Sigmoid colon (tissue), 7 donors: ENCODE data around the gene ZNF485. TPM values are rescaled to one million over a fixed set of nuclear protein-coding genes. Genes with fewer than 3 reads are reported as not detected.

Experiments
- DNase-seq: peaks from one replicate; pipeline ENCODE4 v3.0.0-alpha.2; 2019
- H3K27ac ChIP-seq, 4 donors: fragments of 200-600 bp; sonication (generic); one replicate each; pipeline ENCODE4 v1.5.1; 2016 to 2019; ENCODE audit warnings: mild to moderate bottlenecking in 1 of 4
- H3K27me3 ChIP-seq, 3 donors: fragments of 200-600 bp; sonication (generic); one replicate each; pipeline ENCODE4 v1.5.1; 2019; ENCODE audit warnings: mild to moderate bottlenecking in 1 of 3
- H3K36me3 ChIP-seq, 4 donors: fragments of 200-600 bp; sonication (generic); one replicate each; pipeline ENCODE4 v1.5.1; 2016 to 2019
- H3K4me1 ChIP-seq, 4 donors: fragments of 200-600 bp; sonication (generic); one replicate each; pipeline ENCODE4 v1.5.1; 2017 to 2019
- H3K4me3 ChIP-seq, 4 donors: fragments of 200-600 bp; sonication (generic); one replicate each; pipeline ENCODE4 v1.5.1; 2017 to 2019; ENCODE audit warnings: mild to moderate bottlenecking in 2 of 4, moderate library complexity in 1 of 4
- H3K9me3 ChIP-seq, 4 donors: fragments of 200-600 bp in 3 of 4; sonication (generic) in 3 of 4; one replicate each; pipeline versions ENCODE4 v1.5.1 to v1.6.1; 2013 to 2019
- EP300 ChIP-seq, 4 donors: sonication (generic); formaldehyde crosslinking; IDR thresholded peaks; one replicate each; pipeline ENCODE4 v1.6.1; 2017; ENCODE audit warnings: antibody characterized with exemption in 4 of 4
- POLR2A ChIP-seq, 2 donors: fragments of 450-650 bp; IDR thresholded peaks; one replicate each; pipeline ENCODE4 v1.6.1; 2016; ENCODE audit warnings: antibody characterized with exemption in 2 of 2, mild to moderate bottlenecking in 2 of 2, moderate library complexity in 2 of 2
- POLR2AphosphoS5 ChIP-seq, 4 donors: sonication (generic); formaldehyde crosslinking; IDR thresholded peaks; one replicate each; pipeline ENCODE4 v1.6.1; 2017; ENCODE audit warnings: antibody characterized with exemption in 4 of 4
- WGBS, 2 donors: extraction: QIAGEN DNeasy Blood & Tissue Kit; methylation state at CpG; one replicate each; pipeline ENCODE4 v1.1.7; 2013; 5-methylcytosine and 5-hydroxymethylcytosine counted together
- intact Hi-C: fragments of 100-400 bp; cut with DNase I; formaldehyde crosslinking; loops from one replicate; pipeline ENCODE4 v1.15.1; 2023
- polyA plus RNA-seq, 3 donors: library from polyadenylated mRNA; stranded (reverse); fragments of 200-250 nt; gene quantifications; one replicate each; pipeline ENCODE4 v1.2.3, GENCODE V29; 2013
- total RNA-seq, 4 donors: library from RNA; depleted of rRNA; stranded (reverse); fragments of >200 nt; gene quantifications; one replicate each; pipeline ENCODE4 v1.1.0, GENCODE V29; 2016
- TF ChIP-seq, protein P1 (sequence below), 4 experiments: fragments of 450-650 bp in 3 of 4; fragments of 200-600 bp in 1 of 4; IDR thresholded peaks; one replicate each; pipeline ENCODE4 v1.5.1; 2016 to 2019; ENCODE audit warnings: antibody characterized with exemption in 4 of 4, mild to moderate bottlenecking in 3 of 4, moderate library complexity in 2 of 4
- donor health status: healthy with polysubstance abuse.
- donor health status: Bipolar disorder and iron deficiency.
- donor health status: healthy.

Gene ZNF485
- total and polyA plus RNA-seq, 7 donors: 0.46 to 3.8 (median 2.5) TPM

DNA sequence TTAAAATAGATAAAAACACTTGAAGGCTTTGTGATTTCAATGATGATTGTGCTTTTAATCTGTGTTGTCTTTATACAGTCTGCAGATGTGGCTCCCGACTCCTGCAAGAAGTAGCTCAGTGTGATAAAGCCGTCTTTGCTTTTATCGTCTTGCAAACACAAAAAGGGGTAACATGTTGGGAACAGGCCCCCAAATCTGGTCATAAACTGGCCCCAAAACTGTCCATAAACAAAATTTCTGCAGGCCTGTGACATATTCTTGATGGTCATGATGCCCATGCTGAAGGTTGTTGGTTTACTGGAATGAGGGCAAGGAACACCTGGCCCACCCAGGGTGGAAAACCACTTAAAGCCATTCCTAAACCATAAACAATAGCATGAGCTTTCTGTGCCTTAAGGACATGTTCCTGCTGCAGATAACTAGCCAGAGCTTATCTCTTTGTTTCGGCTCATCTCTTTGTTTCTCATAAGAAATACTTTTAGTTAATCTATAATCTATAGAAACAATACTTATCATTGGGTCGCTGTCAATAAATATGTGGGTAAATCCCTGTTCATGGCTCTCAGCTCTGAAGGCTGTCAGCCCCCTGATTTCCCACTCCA lies 14.8 kb upstream of the ZNF485 start:
- TF ChIP-seq EP300 (IDR thresholded peaks at IDR 0.05) (no peak), POLR2AphosphoS5 (IDR thresholded peaks at IDR 0.05) (no peak), POLR2A (IDR thresholded peaks at IDR 0.05) (no peak)
- TF ChIP-seq, protein P1, sequence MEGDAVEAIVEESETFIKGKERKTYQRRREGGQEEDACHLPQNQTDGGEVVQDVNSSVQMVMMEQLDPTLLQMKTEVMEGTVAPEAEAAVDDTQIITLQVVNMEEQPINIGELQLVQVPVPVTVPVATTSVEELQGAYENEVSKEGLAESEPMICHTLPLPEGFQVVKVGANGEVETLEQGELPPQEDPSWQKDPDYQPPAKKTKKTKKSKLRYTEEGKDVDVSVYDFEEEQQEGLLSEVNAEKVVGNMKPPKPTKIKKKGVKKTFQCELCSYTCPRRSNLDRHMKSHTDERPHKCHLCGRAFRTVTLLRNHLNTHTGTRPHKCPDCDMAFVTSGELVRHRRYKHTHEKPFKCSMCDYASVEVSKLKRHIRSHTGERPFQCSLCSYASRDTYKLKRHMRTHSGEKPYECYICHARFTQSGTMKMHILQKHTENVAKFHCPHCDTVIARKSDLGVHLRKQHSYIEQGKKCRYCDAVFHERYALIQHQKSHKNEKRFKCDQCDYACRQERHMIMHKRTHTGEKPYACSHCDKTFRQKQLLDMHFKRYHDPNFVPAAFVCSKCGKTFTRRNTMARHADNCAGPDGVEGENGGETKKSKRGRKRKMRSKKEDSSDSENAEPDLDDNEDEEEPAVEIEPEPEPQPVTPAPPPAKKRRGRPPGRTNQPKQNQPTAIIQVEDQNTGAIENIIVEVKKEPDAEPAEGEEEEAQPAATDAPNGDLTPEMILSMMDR (IDR thresholded peaks at IDR 0.05): no peak
- 89 to 92% methylated on average over 5 of the region's 5 CpGs for WGBS, 2 donors
- peaks cover 0 to 3% (median 0%) of the 10 kb centered on the region in 4 donors for H3K9me3 ChIP-seq
- no peak overlapping the region for H3K4me3 ChIP-seq
- intact Hi-C loops: no loop called here
- no peaks in the 10 kb centered on the region for H3K27me3 ChIP-seq
- no peaks in the 10 kb centered on the region for H3K36me3 ChIP-seq
- H3K4me1 ChIP-seq: no peaks in the 10 kb centered on the region
- DNase-seq: no peak
- no peak overlapping the region for H3K27ac ChIP-seq

DNA sequence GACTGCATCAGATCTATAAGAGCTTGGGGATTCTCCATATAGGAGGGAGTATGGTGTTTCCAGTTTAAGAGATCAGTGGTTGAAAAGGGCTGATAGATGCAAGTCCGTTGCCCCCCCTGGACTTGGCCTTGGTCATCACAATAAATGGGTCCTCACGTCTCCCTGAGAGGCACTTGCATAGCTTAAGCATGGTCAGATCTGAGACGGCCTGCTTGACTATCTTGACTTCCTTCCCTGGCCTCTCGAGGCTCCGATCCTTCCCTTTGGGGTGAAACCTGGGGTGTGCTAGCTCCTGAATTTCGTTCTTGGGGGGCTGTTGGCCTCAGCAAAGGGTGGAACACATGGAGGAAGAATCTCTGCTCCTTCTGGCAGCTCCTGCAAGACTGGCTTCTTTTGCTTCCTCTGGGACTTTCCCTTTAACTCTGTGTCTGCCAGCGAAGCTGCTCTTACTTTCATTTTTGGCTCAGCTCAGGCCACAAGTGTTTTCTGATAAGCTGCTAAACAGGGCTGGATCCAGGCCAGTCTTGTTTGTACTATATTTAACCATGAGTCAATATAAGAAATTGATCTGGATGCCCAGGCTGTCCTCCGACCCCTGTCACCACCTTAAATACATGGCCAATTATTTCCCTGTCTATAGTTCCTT lies 11.2 kb upstream of the ZNF485 start:
- no peaks in the 10 kb centered on the region for H3K27me3 ChIP-seq
- 15 to 23% methylated on average over 8 of the region's 8 CpGs for WGBS, 2 donors
- H3K4me1 ChIP-seq: no peaks in the 10 kb centered on the region
- no peak for DNase-seq
- peak overlapping the region in 3 of 4 donors; percentile 15 to 26 (median 19) for H3K4me3 ChIP-seq
- H3K27ac ChIP-seq: no peak overlapping the region
- H3K9me3 ChIP-seq: peaks cover 0 to 3% (median 0%) of the 10 kb centered on the region in 4 donors
- intact Hi-C loops: no loop called here
- H3K36me3 ChIP-seq: no peaks in the 10 kb centered on the region
- TF ChIP-seq EP300 (IDR thresholded peaks at IDR 0.05) (no peak), POLR2A (IDR thresholded peaks at IDR 0.05) (no peak), POLR2AphosphoS5 (IDR thresholded peaks at IDR 0.05) (no peak)
- TF ChIP-seq, protein P1 (IDR thresholded peaks at IDR 0.05): no peak

DNA sequence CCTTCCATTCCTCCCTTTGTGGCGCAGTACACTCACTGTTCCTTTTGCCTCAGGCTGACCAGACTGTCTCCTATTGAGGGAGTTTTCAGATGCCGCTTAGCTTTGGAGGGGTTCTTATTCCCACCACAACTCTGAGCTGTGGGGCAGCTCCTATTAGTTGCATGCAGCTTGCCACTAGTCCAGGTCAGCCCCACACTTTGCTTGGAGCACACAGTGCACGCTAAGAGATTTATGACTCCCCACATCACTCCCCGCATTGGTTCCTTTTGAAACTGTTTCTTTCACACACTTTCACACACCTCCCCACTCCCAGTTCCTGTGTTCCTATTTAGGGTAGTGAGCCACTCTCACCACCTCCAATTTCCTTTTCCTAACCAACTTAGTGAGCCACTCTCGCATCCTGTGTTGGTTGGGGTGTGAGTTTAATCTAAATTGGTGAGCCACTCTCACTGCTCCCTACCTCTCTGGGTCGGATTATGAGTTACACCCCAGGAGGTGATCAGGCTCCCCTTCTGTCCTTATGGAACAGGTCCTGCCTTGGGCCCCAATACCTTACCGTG lies 10.4 kb upstream of the ZNF485 start:
- Histone ChIP-seq H3K27ac (no peak overlapping the region), H3K4me3 (no peak overlapping the region), H3K36me3 (no peaks in the 10 kb centered on the region), H3K9me3 (peaks cover 0 to 3% (median 0%) of the 10 kb centered on the region in 4 donors), H3K4me1 (no peaks in the 10 kb centered on the region), H3K27me3 (no peaks in the 10 kb centered on the region)
- TF ChIP-seq POLR2AphosphoS5 (IDR thresholded peaks at IDR 0.05) (no peak), EP300 (IDR thresholded peaks at IDR 0.05) (no peak), POLR2A (IDR thresholded peaks at IDR 0.05) (no peak)
- TF ChIP-seq, protein P1 (IDR thresholded peaks at IDR 0.05): no peak
- intact Hi-C loops: no loop called here
- no peak for DNase-seq
- WGBS, 2 donors: 51 to 78% methylated on average over 7 of the region's 7 CpGs

DNA sequence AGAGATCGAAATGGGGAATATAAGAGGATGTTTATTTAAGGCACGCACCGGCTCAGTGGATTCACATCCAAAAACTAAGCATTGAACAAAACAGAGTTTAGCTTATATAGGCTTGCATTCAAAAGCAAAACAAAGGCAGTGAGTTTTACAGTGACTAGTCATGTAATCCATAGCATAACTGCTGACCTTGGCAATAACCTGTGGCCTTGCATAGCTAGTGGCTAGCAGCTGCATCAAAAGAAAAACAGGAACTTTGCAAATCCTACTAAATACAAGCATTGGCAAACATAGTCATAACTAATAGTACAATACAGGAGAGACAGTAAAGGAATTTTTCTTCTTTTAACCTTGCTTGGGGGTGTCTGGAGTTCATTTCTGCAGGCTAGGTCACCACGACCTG lies 9.7 kb upstream of the ZNF485 start:
- 77 to 90% methylated on average over 4 of the region's 4 CpGs for WGBS, 2 donors
- DNase-seq: no peak
- Histone ChIP-seq H3K9me3 (peaks cover 0 to 3% (median 0%) of the 10 kb centered on the region in 4 donors), H3K27me3 (no peaks in the 10 kb centered on the region), H3K4me3 (no peak overlapping the region), H3K27ac (no peak overlapping the region), H3K4me1 (no peaks in the 10 kb centered on the region), H3K36me3 (no peaks in the 10 kb centered on the region)
- TF ChIP-seq, protein P1 (IDR thresholded peaks at IDR 0.05): no peak
- no peak for TF ChIP-seq POLR2A (IDR thresholded peaks at IDR 0.05)
- TF ChIP-seq POLR2AphosphoS5 (IDR thresholded peaks at IDR 0.05): no peak
- TF ChIP-seq EP300 (IDR thresholded peaks at IDR 0.05): no peak
- intact Hi-C loops: no loop called here
